Measurements from ENCODE around the gene ATG10.

Gene ATG10

GRCh38 chr5:82197550-82197949 lies 225.7 kb downstream of the ATG10 start:
- intact Hi-C loops (cut with DNase I): no loop called here
- DNase-seq: no peak

DNA sequence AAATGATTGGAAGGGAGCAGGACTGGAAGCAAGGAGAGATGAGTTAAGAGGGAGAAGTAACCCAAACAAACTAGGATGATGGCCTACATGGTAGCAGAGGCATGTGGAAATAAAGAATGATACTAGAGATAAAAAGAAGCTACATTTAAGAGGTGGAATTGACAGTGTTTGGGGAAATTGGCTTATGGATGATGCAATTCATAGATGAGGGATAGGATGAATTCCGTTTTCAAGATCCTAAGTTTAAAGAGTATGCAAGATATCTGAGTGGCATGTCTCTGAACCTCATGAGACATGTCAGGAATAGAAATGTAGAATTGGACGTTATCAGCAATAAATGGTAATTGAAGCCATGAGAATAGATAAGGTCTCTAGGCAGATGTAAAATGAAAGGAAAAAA lies 232.7 kb downstream of the ATG10 start:
- intact Hi-C loops (cut with DNase I): no loop called here
- DNase-seq: no peak

- intact Hi-C loops (cut with DNase I): no loop called here
- no peak for DNase-seq
Observed at GRCh38 chr5:82205005-82205404, 233.2 kb downstream of the ATG10 start.

DNA sequence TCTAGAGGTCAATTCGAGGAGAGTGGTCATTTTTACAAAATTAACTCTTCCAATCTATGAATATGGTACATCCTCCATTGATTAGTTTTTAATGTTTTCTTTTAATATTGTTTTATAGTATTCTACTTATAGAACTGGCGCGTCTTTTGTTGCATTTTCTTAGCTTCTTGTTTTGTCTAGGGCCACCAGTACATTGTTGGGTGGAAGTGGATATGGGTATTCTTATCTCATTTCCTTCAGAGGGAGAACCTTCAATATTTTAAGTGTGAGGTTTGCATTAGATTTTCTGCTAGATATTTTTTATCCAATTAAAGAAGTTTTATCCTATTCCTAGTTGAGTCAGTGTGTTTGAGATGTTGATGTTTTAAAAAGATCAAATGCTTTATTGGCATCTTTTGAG lies 236.5 kb downstream of the ATG10 start:
- no peak for DNase-seq
- intact Hi-C loops (cut with DNase I): no loop called here

DNA sequence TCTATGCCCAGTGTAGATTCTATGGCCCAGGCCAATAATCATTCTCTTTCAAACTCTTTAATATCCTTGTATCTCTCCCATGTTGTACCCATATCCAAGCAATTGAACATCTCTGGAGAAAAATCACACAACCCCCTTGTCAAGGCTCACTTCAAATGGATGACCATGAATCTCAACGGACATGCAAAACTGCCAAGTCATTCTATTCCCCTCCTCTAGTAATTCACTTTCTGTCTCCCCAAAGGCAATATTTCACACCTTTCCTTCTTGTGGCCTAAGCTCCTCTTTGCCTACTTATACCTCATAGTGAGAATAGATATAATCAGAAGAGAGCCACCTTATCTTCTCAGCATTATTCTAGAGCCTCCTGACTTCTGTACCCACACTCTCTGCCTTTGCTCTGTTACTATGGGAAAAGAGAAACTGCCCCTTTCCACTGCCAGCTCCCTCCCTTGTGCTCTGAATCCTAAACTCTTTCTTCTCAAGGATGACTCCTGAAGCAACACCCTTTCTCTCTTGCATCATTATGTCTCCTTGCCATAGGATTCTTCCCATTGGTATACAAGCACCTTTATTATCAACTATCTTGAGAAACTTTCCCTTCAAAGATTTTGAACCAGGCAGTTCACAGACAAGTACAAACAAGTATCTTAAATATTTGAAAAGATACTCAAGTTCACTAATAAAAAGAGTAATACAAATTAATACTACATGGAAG lies 240.2 kb downstream of the ATG10 start:
- intact Hi-C loops (cut with DNase I): no loop called here
- no peak for DNase-seq

DNA sequence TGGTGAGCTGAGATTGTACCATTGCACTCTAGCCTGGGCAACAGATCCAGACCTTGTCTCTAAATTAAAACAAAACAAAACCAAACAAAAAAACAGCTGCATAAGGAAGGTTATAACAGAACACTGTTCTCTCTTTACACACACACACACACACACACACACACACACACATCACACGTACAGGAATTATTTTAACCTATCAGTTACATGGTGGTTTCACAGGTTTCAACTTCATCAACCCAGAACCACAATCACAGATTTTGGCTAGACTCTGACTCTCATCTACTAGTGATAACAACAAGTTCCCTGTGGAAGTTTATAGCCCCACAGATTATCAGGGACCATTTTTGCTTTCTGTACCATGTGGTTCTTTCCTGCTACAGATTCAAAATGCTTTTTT lies 246.1 kb downstream of the ATG10 start:
- intact Hi-C loops (cut with DNase I): no loop called here
- DNase-seq: no peak

- intact Hi-C loops (cut with DNase I): no loop called here
- no peak for DNase-seq
Observed at GRCh38 chr5:82218374-82219156, 246.7 kb downstream of the ATG10 start.

DNA sequence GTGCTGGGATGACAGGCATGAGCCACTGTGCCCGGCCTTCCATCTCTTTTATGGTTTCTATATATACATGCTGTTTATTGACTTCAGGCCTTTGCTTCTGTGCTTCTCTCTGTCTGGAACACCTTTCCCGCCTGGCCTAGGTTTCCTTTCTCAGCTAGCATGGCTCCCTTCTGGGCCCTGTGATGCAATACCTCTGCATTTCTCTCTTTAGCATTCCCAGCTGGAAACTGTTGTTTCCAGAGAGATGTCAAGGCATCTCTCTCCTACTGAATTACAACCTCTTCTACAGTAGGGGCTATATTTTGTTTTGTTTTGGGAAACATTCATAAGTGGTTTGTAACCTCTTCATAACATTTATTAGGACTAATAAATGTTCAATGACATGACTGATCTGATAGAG lies 249.2 kb downstream of the ATG10 start:
- no peak for DNase-seq
- intact Hi-C loops (cut with DNase I): loop anchor here (10.0 kb wide), 3 partner anchors 366 to 796 kb away; no protein-coding TSS in a partner anchor

GRCh38 chr5:82222597-82223574 lies 251.1 kb downstream of the ATG10 start:
- intact Hi-C loops (cut with DNase I): loop anchor here (10.0 kb wide), 3 partner anchors 368 to 798 kb away; no protein-coding TSS in a partner anchor
- no peak for DNase-seq

DNA sequence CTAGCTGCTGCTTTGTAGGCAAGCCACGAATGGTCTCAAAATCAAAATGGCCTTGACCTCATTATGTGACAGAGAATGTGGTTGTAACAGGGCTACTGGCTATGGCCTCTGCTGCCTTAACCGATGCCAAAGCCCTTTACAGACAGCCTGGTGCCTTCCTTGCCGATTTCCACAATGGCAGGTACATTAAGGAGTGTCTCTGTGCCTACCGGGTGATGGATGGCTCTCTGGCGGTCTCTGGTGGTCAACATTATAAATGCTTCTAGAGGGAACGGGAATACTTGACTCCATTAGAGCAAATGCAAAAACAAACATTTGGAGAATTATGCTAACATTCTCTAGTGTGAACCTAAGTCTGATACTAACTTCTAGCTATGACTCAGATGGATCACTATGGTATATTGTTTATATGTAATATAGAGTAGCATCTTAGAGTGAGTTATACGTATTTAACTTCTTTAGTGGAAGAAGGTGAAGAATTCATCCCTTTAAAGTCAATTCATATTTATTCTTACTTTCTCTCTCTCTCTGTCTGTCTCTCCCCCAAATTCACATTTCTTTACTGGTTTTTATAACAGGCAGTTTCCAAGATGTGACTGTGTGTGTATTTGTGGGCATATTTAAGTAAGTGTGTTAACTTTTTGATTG lies 253.8 kb downstream of the ATG10 start:
- intact Hi-C loops (cut with DNase I): loop anchor here (2.0 to 10.0 kb wide), 5 partner anchors 51 to 801 kb away; no protein-coding TSS in a partner anchor
- DNase-seq: peak; percentile 18 to 90 (median 60)

DNA sequence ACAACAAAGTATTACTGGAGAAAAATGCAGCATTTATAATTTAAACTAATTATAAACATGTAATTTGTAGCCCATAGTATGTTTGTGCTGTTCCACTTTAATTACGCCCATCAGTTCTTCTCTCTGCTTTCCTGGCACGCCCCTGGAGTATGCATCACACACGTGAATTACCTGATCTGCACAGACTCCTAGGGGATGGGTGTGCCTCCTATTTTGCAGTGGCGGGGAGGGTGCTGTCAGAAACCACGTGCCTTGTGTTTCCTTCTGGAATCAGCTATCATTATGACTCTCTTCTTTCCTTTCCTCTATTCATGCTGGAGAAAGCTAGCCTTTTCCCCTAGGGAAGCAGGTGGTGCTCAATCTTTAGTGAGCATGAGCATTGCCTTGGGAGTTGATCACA lies 263.1 kb downstream of the ATG10 start:
- intact Hi-C loops (cut with DNase I): no loop called here
- DNase-seq: no peak

GRCh38 chr5:82244151-82244550 lies 272.3 kb downstream of the ATG10 start:
- intact Hi-C loops (cut with DNase I): no loop called here
- DNase-seq: no peak

DNA sequence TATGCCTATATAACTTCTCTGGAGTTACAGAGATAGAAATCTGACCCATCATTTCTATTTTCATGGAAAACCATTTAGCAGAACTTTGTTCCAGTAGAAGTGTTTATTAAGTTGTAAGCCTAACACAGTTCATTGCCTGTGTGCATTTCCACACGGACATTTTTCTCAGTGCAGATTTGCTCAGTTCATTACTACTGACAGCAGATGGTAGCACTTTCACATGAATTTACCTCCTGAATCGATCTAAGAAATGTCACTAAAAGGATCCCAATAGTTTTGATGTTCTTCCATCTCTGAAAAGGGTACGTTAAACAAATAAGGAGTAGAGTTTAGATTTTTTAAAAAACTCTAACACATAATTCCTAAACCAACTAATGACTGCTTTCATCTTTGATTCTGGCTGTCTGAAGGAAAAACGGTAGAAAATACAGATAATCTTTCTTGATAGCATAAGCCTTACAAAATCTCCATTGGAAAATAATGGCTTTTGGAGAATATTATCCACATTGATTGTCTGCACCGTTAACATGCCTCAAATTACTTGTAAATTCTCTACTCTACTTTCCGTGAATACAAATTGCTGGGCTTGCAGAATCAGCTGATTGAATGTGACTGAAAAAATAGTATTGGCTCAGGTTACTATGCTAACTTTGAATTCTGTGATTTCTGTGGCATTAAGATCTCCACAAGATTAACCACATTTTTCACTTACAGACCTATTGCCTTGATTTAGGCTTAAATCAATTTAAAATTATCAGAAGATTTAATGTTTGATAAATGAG lies 273.2 kb downstream of the ATG10 start:
- intact Hi-C loops (cut with DNase I): no loop called here
- DNase-seq: no peak

- DNase-seq: no peak
- intact Hi-C loops (cut with DNase I): no loop called here
Observed at GRCh38 chr5:82246960-82247574, 275.2 kb downstream of the ATG10 start.

GRCh38 chr5:82252744-82253143 lies 280.9 kb downstream of the ATG10 start:
- DNase-seq: no peak
- intact Hi-C loops (cut with DNase I): no loop called here

DNA sequence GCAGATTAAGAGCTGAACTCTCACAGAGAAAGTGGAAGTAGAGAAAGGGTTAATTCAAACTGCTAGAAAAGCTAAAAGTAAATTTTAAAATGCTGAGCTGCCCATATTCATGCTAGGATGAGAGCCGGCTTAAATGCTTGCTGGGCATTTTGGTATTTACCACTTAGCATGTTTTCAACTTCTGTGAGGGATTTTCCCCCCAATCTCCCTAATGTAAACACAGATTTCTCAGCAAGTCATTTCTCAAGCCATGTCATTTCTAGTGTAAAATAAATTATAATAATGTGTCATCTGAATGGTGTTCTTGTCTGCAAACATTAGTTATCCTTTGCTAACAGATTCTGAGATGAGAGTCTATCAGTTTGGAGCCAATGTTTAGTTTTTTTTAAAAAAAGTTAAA lies 284.0 kb downstream of the ATG10 start:
- no peak for DNase-seq
- intact Hi-C loops (cut with DNase I): no loop called here

- no peak for DNase-seq
- intact Hi-C loops (cut with DNase I): no loop called here
Observed at GRCh38 chr5:82257247-82257646, 285.4 kb downstream of the ATG10 start.

- no peak for DNase-seq
- intact Hi-C loops (cut with DNase I): no loop called here
Observed at GRCh38 chr5:82257729-82258128, 285.9 kb downstream of the ATG10 start.

DNA sequence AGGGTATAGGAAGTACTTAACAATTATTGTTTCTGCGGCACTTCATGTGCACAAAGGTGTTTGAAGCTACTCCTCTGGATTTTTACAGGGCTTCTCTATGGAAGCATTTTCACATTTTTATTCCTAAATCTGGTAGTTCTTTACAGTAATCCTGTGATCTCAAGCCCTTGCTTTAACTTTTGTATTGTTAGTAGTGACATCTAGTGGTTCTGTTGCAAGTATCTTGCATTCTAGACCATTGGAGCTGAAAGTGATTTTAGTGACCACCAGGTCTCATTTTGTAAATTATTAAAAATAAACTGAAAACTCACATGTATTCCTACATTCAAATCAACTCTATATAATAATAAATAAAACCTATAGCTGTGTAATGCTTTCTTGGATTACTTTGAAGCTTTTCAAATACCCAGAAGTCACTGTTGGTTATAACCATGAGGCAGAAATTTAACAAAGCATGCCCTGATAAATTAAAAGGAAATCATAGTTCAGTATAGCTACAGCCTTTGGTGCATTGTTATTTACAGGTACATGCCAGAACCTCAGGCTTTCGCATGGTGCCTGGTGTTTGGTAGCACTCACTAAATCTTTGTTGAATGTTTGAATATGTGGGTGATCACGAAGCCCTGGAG lies 287.5 kb downstream of the ATG10 start:
- no peak for DNase-seq
- intact Hi-C loops (cut with DNase I): no loop called here
